ENCODE data around the gene GCNT3.

The GCNT3 gene

GRCh38 chr15:59611276-59612260 lies at the start of gene GCNT3:
Gene GCNT3, plus strand, starts transcription at chr15:59611783. Its CDS starts 6,456 bp downstream, at chr15:59618239.
- no peak for DNase-seq

DNA sequence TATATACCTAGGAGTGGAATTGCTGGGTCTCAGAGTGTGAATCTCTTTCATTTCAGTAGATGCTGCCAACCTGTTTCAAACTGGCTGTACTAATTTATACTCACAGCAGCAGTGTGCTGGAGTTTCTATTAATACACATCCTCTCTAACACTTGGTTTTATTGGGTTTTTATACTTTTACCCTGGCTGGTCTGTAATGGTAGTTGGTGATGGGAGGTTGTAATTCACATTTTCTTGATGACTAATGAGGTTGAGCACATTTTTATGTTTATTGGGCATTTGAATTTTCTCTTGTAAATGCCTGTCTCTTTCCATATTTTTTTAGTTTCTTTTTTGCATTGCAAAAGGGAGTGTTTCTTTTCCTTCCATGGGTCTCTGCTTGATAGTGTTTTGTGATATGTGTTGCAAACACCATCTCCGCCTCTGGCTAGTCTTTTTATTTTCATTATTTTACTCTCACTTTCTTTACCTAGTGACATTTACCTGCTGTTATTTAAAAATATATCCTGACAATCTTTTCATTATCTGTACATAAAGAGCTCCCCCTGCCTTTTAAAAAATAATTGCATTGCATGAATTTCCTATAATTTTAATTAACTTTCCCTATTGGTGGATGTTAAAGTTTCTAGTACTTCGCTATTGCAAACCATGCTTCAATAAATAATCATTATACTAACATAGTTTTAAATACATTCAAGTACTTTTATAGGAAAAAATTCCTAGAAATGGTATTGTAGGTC lies 49.0 kb upstream of the GCNT3 start:
- no peak for DNase-seq

- no peak for DNase-seq
Measured at GRCh38 chr15:59565299-59565698, 46.3 kb upstream of the GCNT3 start.

- no peak for DNase-seq
Measured at GRCh38 chr15:59567324-59567723, 44.3 kb upstream of the GCNT3 start.

- DNase-seq: no peak
Measured at GRCh38 chr15:59569477-59569876, 42.1 kb upstream of the GCNT3 start.

DNA sequence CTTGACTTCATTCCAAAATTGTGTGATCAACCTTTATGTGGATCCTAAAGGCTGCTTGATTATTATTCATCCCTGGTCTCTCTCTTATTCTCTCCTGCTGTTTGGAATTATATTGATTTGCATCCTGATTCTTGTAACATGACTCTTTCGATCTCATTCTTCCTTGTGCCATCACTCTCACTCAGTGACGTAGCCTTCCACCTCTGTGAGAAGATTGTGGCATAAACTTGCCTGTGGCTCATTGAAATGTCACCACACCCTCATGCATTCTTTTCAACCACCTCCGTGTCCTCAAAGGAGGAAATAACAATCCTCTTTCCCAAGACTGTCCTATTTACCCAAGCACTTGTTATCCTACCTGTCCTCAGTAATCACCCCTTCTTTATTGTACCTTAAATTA lies 41.3 kb upstream of the GCNT3 start:
- no peak for DNase-seq

DNA sequence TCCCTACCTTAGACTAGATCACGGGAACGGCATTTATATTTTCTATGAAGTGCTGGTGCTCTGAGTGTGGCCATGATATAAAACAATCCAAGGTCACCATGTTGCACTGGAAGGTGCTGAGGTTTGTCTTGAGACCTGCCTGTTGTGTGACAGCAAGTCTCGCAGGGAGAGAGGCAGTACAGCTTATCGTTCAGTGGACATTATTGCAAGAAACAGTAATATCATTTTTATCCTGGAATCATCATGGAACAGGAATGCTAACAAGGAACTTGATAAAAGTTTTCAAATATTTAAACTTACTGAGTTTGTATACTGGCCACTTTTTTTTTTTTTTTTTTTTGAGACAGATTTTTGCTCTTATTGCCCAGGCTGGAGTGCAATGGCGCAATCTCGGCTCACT lies 40.0 kb upstream of the GCNT3 start:
- DNase-seq: no peak

DNA sequence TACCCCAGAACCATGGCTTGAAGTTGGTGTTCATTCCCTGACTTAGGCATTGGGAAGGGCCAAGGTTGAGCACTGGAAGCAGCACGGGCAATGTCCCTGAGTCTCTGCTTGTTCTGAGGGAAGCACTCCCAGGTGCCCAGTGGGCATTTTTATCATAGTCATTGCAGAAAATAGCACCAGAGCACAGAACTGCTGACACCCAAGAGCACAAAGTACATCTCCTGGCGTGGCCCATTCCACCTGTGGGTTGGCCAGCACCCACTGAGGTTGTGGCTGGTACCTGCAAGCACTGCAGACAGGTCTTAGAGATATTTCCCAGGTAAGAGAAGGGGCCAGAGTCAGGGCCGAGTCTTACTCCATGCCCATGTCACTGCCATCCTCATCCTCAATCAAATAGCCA lies 28.5 kb upstream of the GCNT3 start:
- DNase-seq: no peak

DNA sequence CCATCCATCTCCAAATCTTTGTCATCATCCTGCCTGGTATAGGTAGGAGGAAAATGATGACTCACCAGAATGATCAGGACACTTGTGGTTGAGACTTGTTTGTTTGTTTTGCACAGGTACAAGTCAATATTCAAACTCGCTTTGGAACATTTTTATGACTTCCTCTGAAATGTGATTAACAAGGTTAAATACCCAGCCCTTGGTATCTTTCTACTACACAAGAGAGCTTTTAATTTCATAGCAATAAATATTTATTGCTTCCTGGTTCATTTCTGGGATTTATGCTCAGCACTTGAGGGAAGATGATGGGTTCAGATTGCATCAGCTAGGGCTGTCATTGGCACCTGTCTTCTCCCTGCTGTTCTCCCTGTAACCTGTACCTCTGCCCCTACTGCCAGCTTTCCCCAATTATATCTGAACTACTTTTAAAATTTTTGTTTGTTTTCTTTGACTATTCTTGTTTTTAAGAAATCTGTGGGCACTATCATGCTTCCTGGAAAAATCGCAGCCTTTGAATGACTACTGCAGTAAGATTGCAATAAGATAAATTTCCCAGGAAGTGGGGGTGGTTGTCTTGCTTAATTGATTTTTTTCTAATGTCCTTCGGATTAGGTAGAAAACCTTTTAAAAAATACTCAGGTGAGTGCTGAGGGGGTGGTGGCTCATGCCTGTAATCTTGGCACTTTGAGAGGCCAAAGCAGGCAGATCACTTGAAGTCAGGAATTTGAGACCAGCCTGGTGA lies 24.3 kb upstream of the GCNT3 start:
- no peak for DNase-seq

GRCh38 chr15:59590027-59590426 lies 21.6 kb upstream of the GCNT3 start:
- peak; percentile 27 to 40 for DNase-seq

DNA sequence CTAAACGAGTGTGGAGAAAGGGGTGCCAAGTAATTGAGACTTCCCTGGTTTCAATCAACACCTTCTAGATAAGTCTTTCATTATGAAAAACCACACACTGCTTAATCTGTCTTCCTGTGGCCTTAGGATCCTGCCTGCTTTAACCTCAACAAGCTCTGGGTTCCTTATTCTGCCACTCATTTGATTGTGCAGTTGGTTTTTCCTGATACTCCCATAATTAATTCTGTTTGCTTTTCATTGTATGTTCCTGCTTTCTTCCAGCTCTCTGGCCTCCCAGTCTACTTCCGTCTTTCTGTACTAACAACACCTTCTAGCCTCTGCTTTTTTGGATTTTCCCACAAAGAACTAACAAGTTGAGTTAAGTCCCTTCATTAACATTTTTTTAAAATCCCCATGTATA lies 20.2 kb upstream of the GCNT3 start:
- DNase-seq: no peak

- no peak for DNase-seq
Measured at GRCh38 chr15:59594493-59594942, 17.1 kb upstream of the GCNT3 start.

- no peak for DNase-seq
Measured at GRCh38 chr15:59594991-59595390, 16.6 kb upstream of the GCNT3 start.

GRCh38 chr15:59595434-59595915 lies 16.1 kb upstream of the GCNT3 start:
- no peak for DNase-seq

- no peak for DNase-seq
Measured at GRCh38 chr15:59596640-59597039, 14.9 kb upstream of the GCNT3 start.

DNA sequence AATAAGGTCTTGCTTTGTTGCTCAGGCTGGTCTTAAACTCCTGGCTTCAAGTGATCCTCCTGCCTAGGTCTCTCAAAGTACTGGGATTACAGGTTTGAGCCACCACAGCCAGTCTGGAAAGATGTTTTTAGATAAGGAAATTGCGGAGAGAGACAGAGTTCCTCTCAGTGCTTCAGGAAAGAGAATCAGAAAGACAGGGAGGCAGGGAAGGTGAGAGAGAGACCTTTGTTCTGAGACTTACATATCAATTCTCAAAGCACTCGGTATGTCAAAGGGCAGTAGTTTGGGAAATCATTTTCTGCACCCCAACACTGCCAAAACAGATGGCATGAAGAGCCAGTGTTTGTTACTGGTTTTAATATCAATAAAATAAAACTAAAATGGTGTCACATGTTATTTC lies 13.1 kb upstream of the GCNT3 start:
- DNase-seq: no peak

DNA sequence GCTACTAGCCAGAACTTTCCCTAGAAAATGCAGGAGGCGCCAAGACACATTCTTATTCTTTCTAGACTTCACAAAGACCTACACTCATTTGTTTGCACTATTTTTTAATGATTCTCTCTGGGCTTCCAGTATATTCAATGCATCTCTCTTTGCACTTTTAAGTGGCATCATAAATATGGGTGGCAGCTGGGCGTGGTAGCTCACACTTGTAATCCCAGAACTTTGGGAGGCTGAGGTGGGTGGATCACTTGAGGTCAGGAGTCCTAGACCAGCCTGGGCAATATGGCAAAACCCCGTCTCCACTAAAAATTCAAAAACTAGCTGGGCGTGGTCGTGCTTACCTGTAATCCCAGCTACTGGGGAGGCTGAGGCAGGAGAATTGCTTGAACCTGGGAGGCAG lies 5.6 kb upstream of the GCNT3 start:
- DNase-seq: no peak

DNA sequence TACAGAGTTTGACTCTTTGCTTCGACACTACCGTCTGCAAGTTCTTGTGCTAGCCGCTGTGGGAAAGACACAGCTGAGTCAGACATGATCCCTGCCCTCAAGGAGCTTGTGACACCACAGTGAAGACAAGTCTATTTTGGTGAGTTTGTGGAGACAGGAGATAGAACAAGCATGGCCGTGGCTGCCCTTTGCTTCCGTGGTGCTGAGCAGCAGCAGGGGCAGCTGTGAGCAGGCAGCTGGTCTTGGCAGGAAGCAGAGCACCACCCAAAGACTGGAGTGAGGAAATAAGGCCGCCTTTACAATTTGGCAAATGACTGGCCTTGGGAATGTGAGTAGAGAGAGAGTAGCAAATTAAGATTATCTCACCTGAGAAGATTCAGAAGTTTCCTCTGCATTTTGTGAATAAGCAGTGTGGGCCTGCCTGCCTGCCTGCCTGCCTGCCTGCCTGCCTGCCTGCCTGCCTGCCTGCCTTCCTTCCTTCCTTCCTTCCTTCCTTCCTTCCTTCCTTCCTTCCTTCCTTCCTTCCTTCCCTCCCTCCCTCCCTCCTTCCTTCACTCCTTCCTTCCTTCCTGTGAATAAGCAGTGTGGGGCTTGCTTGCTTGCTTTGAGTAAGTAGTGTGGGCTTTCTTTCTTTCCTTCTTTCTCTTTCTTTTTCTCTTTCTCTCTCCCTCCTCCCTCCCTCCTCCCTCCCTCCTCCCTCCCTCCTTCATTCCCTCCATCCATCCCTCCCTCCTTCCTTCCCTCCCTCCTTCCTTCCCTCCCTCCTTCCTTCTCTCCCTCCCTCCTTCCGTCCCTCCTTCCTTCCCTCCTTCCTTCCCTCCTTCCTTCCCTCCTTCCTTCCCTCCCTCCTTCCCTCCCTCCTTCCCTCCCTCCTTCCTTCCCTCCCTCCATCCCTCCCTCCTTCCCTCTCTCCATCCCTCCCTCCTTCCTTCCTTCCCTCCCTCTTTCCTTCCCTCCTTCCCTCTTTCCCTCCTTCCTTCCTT lies 1.6 kb upstream of the GCNT3 start:
- DNase-seq: no peak

DNA sequence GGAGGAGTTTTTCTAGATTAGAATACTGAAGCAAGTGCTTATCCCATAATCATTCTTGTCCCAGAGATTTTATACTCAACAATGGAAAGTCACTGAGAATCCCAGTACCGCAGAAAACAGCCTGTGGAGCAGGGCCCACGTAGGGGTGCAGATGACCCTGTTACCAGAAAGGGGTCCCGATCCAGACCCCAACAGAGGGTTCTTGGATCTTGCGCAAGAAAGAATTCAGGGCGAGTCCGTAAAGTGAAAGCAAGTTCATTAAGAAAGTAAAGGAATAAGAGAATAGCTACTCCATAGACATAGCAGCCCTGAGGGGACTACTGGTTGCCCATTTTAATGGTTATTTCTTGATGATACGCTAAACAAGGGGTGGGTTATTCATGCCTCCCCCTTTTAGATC lies 2.6 kb downstream of the GCNT3 start:
- no peak for DNase-seq

- no peak for DNase-seq
Measured at GRCh38 chr15:59615661-59616060, 4.1 kb downstream of the GCNT3 start.

GRCh38 chr15:59616379-59616778 lies 4.8 kb downstream of the GCNT3 start:
- DNase-seq: no peak

DNA sequence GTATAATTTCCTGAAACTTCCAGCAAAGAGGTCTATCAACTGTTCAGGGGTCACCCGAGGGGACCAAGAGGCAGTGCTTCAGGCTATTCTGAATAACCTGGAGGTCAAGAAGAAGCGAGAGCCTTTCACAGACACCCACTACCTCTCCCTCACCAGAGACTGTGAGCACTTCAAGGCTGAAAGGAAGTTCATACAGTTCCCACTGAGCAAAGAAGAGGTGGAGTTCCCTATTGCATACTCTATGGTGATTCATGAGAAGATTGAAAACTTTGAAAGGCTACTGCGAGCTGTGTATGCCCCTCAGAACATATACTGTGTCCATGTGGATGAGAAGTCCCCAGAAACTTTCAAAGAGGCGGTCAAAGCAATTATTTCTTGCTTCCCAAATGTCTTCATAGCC lies 6.8 kb downstream of the GCNT3 start:
- DNase-seq: no peak
